ENCODE results near the gene MYL11. TPM values are rescaled to one million over a fixed set of nuclear protein-coding genes. Genes with fewer than 3 reads are reported as not detected.

The MYL11 gene
- total RNA-seq, 1 experiment from 2014 or later = not detected

DNA sequence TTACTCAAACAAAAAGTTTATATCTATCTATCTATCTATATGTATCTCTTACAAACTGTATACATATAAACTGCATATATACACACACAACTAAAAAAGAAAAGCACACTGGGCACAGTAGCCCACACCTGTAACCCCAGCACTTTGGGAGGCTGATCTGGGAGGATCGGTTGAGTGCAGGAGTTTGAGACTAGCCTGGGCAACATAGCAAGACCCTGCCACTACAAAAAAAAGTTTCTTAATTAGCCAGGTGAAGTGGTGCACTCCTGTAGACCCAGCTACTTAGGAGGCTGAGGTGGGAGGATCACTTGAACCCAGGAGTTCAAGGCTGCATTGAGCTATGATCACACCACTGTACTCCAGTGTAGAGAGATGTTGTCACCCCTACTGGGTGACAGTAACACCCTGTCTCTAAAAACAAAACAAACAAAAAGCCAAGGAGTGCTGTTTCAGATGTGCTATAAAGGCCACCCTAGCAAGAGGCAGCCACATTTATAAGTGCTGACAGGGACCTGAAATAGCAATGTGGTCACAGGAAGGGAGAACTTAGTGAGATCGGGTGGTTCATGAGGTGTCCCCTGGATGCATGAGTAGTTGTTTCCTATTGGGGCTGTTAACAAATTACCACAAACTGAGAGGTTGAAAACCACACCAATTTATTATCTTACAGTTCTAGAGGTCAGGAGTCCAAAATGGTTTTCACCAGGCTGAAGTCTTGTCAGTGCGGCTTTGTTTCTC lies 24.3 kb upstream of the MYL11 start:
- no TSS peak for BruUV-seq (replicated peaks)

DNA sequence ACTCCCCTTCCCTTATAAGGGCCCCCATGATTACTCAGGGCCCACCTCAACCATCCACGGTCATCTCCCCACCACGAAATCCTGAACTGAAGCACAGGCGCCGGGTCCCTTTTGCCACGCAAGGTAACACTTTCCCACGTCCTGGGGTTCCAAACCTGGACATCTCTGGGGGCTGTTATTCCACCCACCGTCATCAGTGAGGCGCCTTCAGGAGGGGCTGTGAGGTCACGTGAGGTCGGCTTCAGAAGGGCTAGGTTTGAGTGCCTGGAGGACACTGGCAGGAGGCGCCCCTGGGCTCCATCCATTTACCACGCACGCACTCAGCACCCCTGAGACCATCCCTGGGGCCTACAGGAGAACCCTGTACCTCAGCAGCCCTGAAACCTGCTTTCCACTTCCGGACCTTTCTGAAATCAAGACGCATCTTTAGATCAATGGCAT lies 23.6 kb upstream of the MYL11 start:
- Histone ChIP-seq H3K27me3 (ENCODE audit: control insufficient read depth, insufficient read depth, low read length) (no peaks in the 10 kb centered on the region), H3K27ac (ENCODE audit: low read length) (no peak overlapping the region), H3K4me1 (ENCODE audit: control insufficient read depth, insufficient read depth, low read length) (peaks cover 35% of the 10 kb centered on the region), H3K36me3 (ENCODE audit: control insufficient read depth, insufficient read depth, low read length) (peaks cover 5% of the 10 kb centered on the region), H3K4me3 (ENCODE audit: low read depth in 2 of 2, low read length in 2 of 2) (no peak overlapping the region), H3K9me3 (ENCODE audit: control insufficient read depth, insufficient read depth, low read depth, low read length) (no peaks in the 10 kb centered on the region)
- ChIA-PET CTCF (no interaction called here), POLR2A (no interaction called here)
- in situ Hi-C loops (cut with HindIII; ENCODE audit: low pct_unique_long_range_greater_than_20kb, low sequenced_read_pairs) (no loop called here), intact Hi-C loops (cut with micrococcal nuclease; ENCODE audit: unreplicated experiment) (no loop called here)
- DNase-seq (ENCODE audit: low read depth, low spot score) (no peak), ATAC-seq (no peak)
- no TSS peak for BruUV-seq (replicated peaks)
- TF ChIP-seq TCF7L2 (IDR thresholded peaks at IDR 0.05; ENCODE audit: low read depth, low read length) (no peak), SIN3A (IDR thresholded peaks at IDR 0.05; ENCODE audit: borderline replicate concordance, insufficient read depth, low read depth, low read length) (no peak), POLR2AphosphoS5 (IDR thresholded peaks at IDR 0.05; ENCODE audit: low read depth, low read length) (no peak)
- TF ChIP-seq, protein P1, sequence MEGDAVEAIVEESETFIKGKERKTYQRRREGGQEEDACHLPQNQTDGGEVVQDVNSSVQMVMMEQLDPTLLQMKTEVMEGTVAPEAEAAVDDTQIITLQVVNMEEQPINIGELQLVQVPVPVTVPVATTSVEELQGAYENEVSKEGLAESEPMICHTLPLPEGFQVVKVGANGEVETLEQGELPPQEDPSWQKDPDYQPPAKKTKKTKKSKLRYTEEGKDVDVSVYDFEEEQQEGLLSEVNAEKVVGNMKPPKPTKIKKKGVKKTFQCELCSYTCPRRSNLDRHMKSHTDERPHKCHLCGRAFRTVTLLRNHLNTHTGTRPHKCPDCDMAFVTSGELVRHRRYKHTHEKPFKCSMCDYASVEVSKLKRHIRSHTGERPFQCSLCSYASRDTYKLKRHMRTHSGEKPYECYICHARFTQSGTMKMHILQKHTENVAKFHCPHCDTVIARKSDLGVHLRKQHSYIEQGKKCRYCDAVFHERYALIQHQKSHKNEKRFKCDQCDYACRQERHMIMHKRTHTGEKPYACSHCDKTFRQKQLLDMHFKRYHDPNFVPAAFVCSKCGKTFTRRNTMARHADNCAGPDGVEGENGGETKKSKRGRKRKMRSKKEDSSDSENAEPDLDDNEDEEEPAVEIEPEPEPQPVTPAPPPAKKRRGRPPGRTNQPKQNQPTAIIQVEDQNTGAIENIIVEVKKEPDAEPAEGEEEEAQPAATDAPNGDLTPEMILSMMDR (IDR thresholded peaks at IDR 0.05) = no peak
- TF ChIP-seq, protein P2, sequence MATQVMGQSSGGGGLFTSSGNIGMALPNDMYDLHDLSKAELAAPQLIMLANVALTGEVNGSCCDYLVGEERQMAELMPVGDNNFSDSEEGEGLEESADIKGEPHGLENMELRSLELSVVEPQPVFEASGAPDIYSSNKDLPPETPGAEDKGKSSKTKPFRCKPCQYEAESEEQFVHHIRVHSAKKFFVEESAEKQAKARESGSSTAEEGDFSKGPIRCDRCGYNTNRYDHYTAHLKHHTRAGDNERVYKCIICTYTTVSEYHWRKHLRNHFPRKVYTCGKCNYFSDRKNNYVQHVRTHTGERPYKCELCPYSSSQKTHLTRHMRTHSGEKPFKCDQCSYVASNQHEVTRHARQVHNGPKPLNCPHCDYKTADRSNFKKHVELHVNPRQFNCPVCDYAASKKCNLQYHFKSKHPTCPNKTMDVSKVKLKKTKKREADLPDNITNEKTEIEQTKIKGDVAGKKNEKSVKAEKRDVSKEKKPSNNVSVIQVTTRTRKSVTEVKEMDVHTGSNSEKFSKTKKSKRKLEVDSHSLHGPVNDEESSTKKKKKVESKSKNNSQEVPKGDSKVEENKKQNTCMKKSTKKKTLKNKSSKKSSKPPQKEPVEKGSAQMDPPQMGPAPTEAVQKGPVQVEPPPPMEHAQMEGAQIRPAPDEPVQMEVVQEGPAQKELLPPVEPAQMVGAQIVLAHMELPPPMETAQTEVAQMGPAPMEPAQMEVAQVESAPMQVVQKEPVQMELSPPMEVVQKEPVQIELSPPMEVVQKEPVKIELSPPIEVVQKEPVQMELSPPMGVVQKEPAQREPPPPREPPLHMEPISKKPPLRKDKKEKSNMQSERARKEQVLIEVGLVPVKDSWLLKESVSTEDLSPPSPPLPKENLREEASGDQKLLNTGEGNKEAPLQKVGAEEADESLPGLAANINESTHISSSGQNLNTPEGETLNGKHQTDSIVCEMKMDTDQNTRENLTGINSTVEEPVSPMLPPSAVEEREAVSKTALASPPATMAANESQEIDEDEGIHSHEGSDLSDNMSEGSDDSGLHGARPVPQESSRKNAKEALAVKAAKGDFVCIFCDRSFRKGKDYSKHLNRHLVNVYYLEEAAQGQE (IDR thresholded peaks at IDR 0.05; ENCODE audit: insufficient read depth in 1 of 2, low read depth in 2 of 2, low read length in 1 of 2) = no peak

More for the DNA sequence above, 24.3 kb upstream of the MYL11 start:
- ChIA-PET POLR2A (interaction anchor here (0.5 to 0.6 kb wide), 2 partner anchors 15 kb away, joined by 3 to 9 read pairs; no protein-coding TSS in a partner anchor), CTCF (no interaction called here)
- in situ Hi-C loops (cut with HindIII; ENCODE audit: low pct_unique_long_range_greater_than_20kb, low sequenced_read_pairs) = no loop called here
- intact Hi-C loops (cut with micrococcal nuclease; ENCODE audit: unreplicated experiment) = no loop called here
- DNase-seq (ENCODE audit: low read depth, low spot score) (no peak), ATAC-seq (no peak)
- H3K4me1 ChIP-seq (ENCODE audit: control insufficient read depth, insufficient read depth, low read length) = peaks cover 28% of the 10 kb centered on the region
- peak; percentile 27; the same call in 1 of the 2 replicates for TF ChIP-seq POLR2AphosphoS5 (IDR thresholded peaks at IDR 0.05; ENCODE audit: low read depth, low read length)
- TF ChIP-seq TCF7L2 (IDR thresholded peaks at IDR 0.05; ENCODE audit: low read depth, low read length) = no peak
- H3K27me3 ChIP-seq (ENCODE audit: control insufficient read depth, insufficient read depth, low read length) = no peaks in the 10 kb centered on the region
- no peaks in the 10 kb centered on the region for H3K9me3 ChIP-seq (ENCODE audit: control insufficient read depth, insufficient read depth, low read depth, low read length)
- no peak overlapping the region for H3K27ac ChIP-seq (ENCODE audit: low read length)
- peaks cover 5% of the 10 kb centered on the region for H3K36me3 ChIP-seq (ENCODE audit: control insufficient read depth, insufficient read depth, low read length)
- H3K4me3 ChIP-seq (ENCODE audit: low read depth in 2 of 2, low read length in 2 of 2) = no peak overlapping the region
